HFFc6 (cell line): ENCODE data around the gene TMEM178A. TPM values are rescaled to one million over a fixed set of nuclear protein-coding genes. Genes with fewer than 3 reads are reported as not detected.

ENCODE experiments used
- DNase-seq: peaks from one replicate; pipeline ENCODE4 v3.0.0-alpha.2; 2018
- H3K27ac Mint-ChIP-seq: 2 replicates; pipeline ENCODE4 v1.8.0; 2020; ENCODE audit warnings: mild to moderate bottlenecking, mixed read lengths
- H3K27me3 Mint-ChIP-seq: 2 replicates; pipeline ENCODE4 v1.8.0; 2021; ENCODE audit warnings: mild to moderate bottlenecking, moderate library complexity, mixed read lengths; ENCODE audit not compliant: insufficient read depth
- H3K36me3 Mint-ChIP-seq: 2 replicates; pipeline ENCODE4 v1.8.0; 2021; ENCODE audit warnings: low read depth, mixed read lengths
- H3K4me1 Mint-ChIP-seq: 2 replicates; pipeline ENCODE4 v1.8.0; 2020; ENCODE audit warnings: low read depth, mixed read lengths
- H3K4me3 Mint-ChIP-seq: 2 replicates; pipeline ENCODE4 v1.8.0; 2020; ENCODE audit warnings: mild to moderate bottlenecking, moderate library complexity, mixed read lengths
- H3K9me3 Mint-ChIP-seq: 2 replicates; pipeline ENCODE4 v1.8.0; 2020; ENCODE audit warnings: mild to moderate bottlenecking, mixed read lengths
- CTCF ChIP-seq: fragments of 200-600 bp; sonication (generic); IDR thresholded peaks from 2 replicates; pipeline ENCODE4 v1.5.0; 2021; ENCODE audit warnings: antibody characterized with exemption, mild to moderate bottlenecking
- total RNA-seq, 6 experiments: library from RNA; stranded (reverse); fragmentation: NEBNext Ultra II Directional; extraction: Animal tissue kit (Norgen Biotek cat#: 25700); gene quantifications; 2 replicates in 1 of 6; 3 replicates in 5 of 6; pipeline ENCODE4 v1.2.3, GENCODE V29; 2021

Gene TMEM178A
- total RNA-seq, 6 experiments from 2014 or later = 0.18 to 0.99 (median 0.44) TPM

GRCh38 chr2:39640681-39641080 is 25.0 kb upstream of the TMEM178A start:
- Mint-ChIP-seq H3K36me3 (no peaks in the 10 kb centered on the region), H3K4me3 (no peak overlapping the region), H3K9me3 (no peaks in the 10 kb centered on the region), H3K27me3 (no peaks in the 10 kb centered on the region), H3K27ac (no peak overlapping the region), H3K4me1 (peaks cover 16% of the 10 kb centered on the region)
- no peak for TF ChIP-seq CTCF
- no peak for DNase-seq

GRCh38 chr2:39641635-39642034 is 24.1 kb upstream of the TMEM178A start:
- no peak for TF ChIP-seq CTCF
- DNase-seq = no peak
- no peaks in the 10 kb centered on the region for H3K36me3 Mint-ChIP-seq
- H3K4me1 Mint-ChIP-seq = peaks cover 16% of the 10 kb centered on the region
- H3K27me3 Mint-ChIP-seq = no peaks in the 10 kb centered on the region
- no peak overlapping the region for H3K27ac Mint-ChIP-seq
- no peak overlapping the region; the same call in 1 of the 2 replicates for H3K4me3 Mint-ChIP-seq
- no peaks in the 10 kb centered on the region for H3K9me3 Mint-ChIP-seq

- TF ChIP-seq CTCF = no peak
- Mint-ChIP-seq H3K27ac (peak overlapping the region; percentile 11), H3K27me3 (no peaks in the 10 kb centered on the region; the same call in 1 of the 2 replicates), H3K36me3 (no peaks in the 10 kb centered on the region), H3K4me3 (peak overlapping the region; percentile 29), H3K4me1 (peaks cover 16% of the 10 kb centered on the region), H3K9me3 (no peaks in the 10 kb centered on the region)
- peak; percentile 25 for DNase-seq
Measured at GRCh38 chr2:39642051-39642718, 23.5 kb upstream of the TMEM178A start.

GRCh38 chr2:39645826-39646225 is 19.9 kb upstream of the TMEM178A start:
- Mint-ChIP-seq H3K36me3 (no peaks in the 10 kb centered on the region), H3K4me3 (no peak overlapping the region), H3K9me3 (no peaks in the 10 kb centered on the region), H3K4me1 (peaks cover 16% of the 10 kb centered on the region), H3K27me3 (no peaks in the 10 kb centered on the region; the same call in 1 of the 2 replicates), H3K27ac (no peak overlapping the region)
- TF ChIP-seq CTCF = no peak
- no peak for DNase-seq

- Mint-ChIP-seq H3K36me3 (no peaks in the 10 kb centered on the region), H3K4me1 (peaks cover 16% of the 10 kb centered on the region), H3K27ac (no peak overlapping the region), H3K9me3 (no peaks in the 10 kb centered on the region), H3K27me3 (no peaks in the 10 kb centered on the region; the same call in 1 of the 2 replicates), H3K4me3 (no peak overlapping the region)
- TF ChIP-seq CTCF = no peak
- no peak for DNase-seq
Measured at GRCh38 chr2:39646267-39646666, 19.4 kb upstream of the TMEM178A start.
